HG03521 (cell line): ENCODE results near the gene GNAL.
"Not testable (repeated sequence)": the region's sequence is repeated elsewhere in the genome, so short reads cannot be mapped to it uniquely, and the experiment has no call there.

Experiments used
- ATAC-seq: cut with Tn5 transposase; IDR thresholded peaks from one replicate; pipeline ENCODE4 v1.9.1; 2021; ENCODE audit warnings: mild to moderate bottlenecking, moderate library complexity; ENCODE audit not compliant: unreplicated experiment

The GNAL gene

DNA sequence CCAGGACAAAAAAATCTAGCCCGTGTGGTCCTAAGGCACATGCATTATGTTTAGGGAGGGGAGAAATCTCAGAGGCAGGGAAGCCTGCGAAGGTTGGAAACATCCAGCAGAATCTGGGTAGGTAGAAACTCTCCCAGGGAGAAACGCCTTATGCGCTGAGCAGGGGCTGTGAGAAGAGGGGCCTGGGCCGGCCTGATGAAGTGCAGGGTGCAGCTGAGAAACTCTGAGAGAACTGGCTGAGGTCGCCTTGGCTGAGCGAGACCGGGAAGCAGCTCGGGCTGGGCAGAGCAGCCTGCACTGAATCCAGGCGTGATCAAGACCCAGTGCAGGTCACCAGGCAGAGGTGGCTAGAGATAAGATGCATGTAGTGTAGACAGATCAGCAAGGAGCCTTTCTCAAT, 177.3 kb downstream of the GNAL start:
- ATAC-seq: no peak

DNA sequence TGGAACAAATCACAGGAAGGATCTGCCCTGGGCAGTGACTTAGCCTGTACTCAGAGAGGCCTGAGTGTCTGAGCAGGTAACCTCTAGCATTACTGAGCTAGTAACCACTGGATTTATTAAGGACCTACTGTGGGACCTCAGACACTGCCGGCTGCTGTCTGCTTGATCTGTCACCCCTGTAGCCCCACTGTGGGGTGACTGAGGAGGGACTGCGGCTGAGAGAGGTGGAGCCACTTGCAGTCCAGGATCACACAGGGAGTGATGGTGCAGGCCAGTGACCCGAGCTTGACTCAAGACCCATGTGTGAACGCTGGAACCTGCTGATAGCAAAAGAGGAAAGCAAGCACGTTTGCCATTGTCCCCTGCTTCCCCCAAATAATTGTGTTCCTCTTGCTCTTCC, 177.7 kb downstream of the GNAL start:
- no peak for ATAC-seq

DNA sequence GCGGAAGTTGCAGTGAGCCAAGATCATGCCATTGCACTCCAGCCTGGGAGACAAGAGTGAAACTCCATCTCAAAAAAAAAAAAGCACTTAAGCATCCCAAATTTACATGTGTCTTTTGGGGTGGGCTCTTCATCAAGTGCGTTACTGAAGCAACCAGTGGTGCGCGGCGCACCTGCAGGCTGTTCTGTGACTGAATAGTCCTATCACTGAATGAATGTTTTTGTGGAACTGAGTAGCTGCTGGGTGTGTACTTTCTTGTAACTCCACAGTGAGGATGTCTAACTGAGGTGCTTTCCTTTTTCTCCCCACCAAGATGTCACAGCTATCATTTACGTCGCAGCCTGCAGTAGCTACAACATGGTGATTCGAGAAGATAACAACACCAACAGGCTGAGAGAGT, 179.2 kb downstream of the GNAL start:
- no peak for ATAC-seq

DNA sequence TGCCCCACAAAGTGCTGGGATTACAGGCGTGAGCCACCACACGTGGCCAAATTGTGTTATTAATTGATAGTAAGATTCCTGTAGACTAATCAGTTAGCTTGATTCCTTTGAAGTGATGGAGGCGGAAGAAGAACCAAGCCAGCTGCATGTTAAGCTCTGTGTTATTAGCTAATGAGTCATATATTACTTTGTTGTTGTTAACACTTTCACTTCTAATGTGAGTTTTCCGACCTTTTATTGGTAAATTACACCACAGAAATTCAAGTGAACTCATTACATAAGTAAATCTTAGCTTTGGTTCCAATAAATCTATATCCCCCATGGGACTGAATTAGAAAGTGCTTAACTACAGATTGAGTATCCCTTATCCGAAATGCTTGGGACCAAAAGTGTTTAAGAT, 182.4 kb downstream of the GNAL start:
- no peak for ATAC-seq

DNA sequence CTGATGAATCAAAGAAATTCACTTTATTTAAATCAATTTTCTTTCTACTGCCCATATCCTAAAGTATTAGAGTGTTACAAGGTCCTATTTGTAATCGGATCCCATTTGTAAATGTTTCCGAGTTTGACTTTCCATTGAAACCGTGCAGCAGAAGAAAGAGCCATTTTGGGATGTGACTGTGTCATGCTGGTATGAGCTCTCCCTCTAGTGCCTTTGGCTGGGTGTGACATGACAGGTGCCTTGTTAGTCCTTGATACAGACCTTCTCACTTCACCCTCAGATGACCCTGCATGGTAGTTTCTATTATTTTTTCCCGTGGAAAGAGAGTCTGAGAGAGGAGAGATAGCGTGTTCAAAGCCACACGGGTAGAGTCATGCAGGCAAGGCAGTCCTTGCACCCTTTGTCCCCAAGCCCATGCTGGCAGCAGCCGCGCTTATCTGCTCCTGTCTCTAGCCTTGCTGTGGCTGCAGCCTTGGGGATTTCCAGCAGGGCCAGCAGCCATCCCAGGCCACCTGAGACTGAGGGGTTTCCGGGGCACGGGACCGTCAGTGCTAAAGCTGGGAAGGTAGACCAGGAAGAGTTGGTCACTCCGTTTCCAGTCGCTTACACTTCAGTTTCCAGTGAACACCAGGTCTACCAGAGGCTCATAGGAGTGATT, 183.5 kb downstream of the GNAL start:
- no peak for ATAC-seq

DNA sequence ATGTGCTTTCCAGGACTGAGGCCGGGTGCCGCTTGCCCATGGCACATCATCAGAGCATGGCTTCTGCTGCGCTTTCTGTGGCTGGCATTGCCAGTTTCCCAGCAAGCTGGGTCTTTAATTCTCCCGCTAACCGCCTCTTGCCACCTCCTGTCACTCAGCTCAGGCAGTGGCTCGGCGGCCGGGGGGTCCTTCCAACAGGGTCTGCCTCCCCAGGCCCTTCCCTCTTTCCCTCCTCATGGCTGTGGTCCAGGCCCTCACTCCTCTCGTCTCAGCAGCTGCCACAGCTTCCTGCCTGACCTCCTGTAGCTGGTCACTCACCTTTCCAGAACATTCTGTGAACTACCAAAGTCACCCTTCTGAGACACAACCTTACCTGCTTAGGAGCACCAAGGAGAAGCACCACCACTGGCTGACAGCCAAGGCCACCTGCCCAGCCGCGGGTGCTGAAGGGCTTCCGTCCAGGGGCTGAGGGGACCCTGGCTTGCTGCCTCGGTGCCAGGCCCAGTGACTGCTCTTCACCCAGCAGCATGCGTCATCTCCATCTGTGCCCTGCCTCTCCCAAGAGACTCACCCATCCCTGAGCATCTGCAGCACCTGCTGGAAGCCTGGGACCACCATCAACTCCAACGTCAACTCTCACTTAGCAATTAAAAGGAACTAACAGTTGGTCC, 184.7 kb downstream of the GNAL start:
- no peak for ATAC-seq

DNA sequence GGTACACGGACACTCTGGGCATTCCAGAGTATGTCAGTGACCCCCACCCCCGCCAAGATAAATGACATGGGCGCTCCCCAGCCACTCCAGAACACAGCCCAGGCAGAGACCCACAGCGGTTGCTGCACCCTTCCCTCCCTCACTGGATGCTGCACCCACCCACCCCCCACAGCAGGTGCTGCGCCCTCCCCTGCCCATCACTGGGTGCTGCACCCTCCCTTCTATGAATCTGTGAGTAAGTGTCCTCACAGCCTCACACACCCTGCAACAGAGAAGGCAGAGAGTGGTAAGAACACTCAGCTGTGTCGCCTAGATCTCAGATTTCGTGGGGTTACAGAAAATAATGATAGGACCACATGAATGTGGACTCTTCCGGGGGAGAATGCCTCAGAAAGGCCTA, 185.6 kb downstream of the GNAL start:
- no peak for ATAC-seq

DNA sequence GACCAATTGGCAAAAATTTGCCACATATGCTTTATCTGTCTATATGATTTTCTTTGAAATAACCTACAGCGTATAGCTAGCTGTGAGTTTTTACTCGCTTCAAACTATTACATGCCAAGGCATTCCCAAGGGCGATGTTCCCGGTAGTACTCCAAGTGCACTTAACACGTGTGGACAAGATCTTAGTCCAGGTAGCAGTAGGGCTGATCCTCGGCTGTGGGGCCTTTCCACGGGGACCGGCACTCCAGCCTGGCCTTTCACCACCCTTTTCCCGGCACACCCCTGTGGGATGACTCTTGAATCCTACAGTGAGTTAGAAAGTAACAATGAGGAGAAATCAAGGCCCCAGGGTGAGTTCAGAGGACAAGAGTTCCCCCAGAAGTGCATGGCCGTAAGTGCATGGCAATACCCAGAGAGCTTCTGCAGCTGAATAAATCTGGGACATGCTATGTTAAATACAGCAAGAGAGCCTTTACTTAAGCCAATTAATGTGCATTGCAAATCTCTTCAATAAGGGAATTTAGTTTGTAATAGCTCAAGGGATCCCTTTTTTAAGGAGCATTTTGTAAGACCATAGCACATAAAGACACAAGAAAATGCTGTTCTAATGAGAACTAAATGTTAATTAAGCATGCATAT, 188.6 kb downstream of the GNAL start:
- ATAC-seq: no peak

DNA sequence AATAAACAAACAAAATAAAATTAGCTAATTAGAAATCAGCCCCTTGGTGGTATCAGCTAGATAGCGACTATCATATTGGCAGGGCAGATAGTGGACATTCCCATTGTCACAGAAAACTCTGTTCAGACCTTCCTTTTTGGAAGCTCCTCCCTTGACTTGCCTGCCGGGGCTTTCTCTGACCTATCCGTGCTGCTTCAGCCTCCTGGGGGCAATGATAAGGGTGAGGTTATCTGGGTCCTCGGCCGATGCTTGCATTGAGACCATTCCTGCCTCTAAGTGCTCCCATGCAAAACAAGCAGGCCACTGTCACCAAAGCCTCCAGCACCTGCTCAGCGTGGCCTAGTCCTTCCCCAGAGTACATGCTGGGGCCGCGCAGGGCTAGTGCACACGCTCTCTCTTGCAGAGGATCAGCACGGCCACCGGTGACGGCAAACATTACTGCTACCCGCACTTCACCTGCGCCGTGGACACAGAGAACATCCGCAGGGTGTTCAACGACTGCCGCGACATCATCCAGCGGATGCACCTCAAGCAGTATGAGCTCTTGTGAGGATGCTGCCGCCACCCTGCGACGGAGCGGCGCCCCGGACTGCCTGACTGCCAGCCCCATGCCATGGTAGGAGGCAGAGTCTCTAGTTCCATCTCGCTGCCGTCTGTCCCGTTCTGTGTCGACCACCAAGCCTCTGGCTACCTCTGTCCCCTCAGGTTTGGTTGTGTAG, 191.7 kb downstream of the GNAL start:
- no peak for ATAC-seq

DNA sequence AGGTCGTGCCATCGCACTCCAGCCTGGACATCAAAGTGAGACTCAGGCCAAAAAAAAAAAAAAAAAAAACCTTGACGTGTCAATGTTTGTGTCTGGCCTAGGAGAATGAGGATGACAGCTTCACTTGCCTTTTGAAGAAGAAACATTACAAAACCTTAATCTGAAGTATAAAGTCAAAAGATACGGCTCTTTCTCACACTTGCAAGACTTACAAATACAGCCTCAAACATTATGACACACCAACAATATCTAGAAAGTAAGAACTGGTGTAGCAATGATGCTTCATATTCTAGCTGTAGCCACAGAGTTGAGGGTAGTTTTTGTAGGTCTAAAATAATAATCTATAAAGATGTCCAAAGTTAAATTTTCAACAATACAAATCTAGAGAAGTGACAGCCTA, 193.6 kb downstream of the GNAL start:
- ATAC-seq: no peak

DNA sequence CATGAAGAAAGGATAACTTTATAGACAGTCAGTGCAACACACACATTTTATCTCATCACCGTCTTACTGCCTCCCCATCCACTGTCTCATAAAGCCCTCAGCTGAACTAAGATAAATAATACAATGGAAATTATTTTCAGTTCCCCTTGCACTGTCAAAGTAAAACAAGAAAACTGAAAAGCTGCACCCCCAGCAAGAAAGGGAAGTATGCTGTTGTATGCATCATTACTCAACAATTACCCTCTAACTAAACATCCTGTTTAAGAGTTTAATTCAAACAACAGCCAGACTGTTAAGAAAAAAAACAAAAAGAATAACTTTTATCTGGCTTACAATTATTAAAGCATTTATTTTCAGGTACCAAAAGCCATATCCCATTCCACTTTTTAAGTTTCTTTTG, 194.1 kb downstream of the GNAL start:
- ATAC-seq: no peak

DNA sequence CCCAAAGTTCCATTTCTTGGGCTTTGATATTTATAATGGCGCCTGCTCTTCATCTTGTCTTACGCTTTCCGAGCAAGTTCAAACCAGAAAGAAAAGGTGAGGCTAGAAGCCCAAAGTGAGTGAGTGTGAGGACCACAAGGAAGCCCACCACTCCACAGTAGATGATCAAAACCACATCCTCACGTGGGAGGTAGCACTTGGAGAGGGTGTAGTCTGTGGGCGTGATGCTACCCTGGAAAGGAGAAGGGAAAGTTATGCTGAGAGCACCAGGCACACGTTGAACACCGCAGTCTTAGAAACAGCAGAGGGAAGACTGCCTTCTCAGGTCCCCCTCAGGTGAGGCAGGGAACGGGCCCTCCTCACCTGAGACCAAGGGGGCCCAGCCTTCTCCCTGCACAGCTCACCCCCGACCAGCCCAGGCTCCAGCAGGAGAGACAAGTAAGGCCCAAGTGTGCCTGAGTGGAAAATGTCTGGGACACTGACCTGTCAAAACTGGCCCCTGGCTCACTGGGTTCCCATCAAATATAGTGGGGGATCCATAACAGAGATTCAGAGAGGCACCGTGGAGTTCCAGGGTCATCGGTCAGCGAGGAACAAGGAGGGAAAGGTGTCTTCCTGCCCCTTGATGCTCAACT, 195.4 kb downstream of the GNAL start:
- ATAC-seq: no peak

DNA sequence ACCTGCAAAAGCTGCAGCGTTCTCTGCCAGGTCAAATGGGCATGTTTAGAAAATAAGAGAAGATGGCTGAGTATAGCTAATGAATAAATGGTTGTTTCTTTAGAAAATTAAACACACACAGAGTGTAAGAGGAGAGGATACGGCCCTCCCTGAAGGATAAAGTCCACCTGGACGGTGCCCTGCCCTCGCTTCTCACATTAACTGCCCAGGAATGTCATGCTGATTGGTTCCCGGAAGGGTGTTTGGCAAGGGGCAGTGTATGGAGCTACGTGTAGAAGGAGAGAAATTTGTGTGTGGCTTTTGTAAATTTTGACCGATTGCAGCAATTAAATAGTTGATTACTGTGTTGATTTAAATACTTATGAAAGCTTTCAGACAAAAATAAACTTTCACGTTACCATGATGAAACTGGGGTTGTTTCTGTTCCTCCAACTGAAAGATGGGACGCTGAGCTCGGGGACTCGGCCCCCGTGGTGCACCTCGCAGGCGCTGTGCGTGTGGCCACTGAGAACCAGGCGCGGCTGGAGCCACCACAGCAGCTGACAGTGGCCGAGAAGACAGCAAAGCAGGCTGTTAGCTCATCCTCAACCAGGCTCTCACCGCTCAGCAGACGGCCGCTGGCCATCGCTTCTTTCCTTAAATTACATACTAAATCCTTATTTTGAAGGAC, 196.3 kb downstream of the GNAL start:
- no peak for ATAC-seq

DNA sequence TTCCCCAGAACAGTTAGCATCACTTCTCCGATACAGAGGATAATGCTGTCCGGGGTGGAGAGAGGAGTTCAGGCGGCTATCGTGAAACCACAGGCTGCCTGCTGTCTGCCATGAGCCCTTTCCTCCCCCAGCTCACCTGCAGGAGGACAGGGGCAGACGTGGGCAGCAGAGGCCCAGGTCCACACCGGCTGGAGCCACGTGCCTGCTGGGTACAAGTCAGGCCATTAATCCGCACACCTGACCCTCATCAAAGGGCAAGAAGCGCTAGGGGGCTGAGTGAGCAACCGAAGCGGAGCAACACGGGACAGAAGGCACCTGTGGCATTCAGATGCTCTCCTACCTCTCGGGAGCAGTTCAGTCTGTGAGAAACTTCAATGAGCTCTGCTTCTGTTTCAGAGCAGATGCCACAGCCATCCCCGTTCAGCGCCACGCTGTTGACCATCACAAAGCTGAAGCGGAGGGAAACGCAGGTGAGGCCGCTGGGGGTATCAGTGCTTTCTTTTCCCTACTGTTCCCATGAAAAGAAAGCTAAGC, 197.6 kb downstream of the GNAL start:
- ATAC-seq: no peak

DNA sequence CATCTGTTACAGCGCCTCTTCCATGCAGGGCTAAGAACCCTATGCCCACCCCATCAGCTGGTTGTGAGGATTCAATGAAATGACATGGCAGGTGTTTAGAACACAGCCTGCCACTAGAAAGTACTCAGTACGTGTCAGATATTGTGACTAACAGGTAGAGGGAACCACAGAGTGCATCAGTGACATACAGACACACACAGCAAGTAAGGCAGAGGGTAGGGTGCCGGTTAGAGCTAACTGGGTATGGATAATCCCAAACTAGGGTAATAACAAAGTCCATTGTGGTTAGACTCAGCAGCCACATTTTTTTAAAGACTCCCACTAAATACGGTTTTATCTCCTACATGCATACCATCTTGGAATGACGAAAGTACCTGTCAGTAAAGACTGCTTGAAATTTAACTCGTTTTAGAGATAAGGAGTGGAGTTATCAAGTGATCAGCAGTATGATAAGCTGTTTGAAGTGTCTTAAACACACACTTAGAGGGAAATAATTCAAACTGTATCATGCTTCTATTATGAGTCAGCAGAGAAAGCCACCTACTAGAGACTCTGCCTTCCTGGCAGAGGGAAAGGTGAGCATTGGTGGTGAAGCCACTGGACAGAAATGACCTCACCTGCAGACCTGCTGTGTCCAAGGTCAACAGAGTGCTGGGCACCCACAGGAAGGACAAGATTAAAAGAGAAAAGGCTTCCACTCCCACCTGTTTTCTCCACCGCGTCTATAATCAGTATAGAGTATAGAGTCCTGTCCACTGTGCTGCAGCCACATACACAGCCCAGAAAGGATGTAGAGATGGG, 198.5 kb downstream of the GNAL start:
- ATAC-seq: no peak

DNA sequence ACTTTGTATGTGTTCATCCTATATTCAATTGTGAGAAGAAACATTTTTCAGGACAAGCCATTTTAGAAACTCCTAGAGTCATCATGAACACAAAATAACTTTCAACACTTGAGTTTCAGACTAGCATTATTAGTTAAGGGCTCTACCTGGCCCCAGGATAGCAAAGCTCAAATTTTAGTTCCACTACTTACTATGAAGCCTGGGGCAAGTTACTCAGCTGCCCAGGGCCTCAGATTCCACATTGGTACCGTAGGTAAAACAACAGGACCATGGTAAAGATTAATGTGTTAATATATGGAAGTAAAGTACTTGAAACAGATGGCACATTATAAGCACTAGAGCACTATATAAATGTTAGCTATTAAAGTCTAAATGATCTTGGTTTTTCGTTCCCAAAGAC, 199.7 kb downstream of the GNAL start:
- ATAC-seq: no peak

DNA sequence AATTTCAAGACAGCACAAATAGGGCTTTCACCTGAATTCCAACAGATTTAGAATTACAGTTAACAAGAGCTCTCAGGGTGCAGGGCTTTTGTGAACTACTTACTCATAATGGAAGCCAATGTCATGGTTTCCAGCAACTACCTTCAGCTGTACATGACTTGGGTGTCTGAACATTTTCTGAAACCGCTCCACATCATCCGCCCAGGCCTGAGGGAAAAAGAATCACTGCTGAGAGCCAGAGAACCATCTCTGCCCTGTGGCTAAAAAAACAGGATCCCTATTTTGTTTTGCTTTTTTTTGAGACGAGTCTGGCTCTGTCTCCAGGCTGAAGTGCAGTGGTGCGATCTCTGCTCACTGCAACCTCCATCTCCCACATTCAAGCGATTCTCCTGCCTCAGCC, 200.2 kb downstream of the GNAL start:
- no peak for ATAC-seq

DNA sequence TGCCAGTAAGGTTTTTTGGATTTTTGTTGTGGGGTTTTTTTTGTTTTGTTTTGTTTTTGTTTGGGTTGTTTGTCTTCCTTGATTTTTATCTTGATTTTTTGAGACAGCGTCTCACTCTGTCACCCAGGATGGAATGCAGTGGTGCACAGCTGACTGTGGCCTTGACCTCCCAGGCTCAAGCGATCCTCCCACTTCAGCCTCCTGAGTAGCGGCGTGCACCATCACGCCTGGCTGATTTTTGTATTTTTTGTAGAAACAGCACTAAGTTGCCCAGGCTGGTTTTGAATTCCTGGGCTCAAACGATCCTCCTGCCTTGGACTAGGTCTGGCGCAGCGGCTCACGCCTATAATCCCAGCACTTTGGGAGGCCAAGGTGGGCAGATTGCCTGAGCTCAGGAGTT, 202.7 kb downstream of the GNAL start:
- ATAC-seq: no peak

DNA sequence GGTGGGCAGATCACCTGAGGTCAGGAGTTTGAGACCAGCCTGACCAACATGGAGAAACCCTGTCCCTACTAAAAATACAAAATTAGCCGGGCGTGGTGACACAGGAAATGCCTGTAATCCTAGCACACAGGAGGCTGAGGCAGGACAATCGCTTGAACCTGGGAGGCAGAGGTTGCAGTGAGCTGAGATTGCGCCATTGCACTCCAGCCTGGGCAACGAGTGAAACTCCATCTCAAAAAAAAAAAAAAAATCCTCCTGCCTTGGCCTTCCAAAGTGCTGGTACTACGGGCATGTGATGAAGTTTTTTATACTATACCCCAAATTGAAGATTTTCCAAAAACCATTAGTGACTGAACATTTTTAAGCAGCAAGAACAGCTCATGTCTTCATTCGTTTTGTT, 203.4 kb downstream of the GNAL start:
- ATAC-seq: not testable (repeated sequence)

DNA sequence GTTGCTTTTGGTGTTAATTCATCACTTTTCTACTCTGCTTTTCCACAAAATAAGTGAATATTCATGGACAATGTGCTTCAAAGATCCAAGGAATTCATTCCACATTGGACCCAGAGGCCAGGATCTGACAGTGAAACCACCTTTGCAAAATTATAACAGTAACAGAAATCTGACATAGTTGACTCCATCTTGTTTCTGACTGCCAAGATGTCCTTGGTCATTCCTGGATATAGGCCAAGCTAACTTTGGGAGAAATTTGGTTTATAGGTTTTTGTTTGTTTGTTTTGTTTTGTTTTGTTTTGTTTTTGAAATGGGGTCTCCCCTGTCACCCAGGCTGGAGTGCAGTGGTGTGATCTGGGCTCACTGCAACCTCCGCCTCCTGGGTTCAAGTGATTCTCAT, 208.7 kb downstream of the GNAL start:
- no peak for ATAC-seq
